ENCODE results near the gene OR13C8. TPM values are rescaled to one million over a fixed set of nuclear protein-coding genes. Genes with fewer than 3 reads are reported as not detected.

The OR13C8 gene, protein sequence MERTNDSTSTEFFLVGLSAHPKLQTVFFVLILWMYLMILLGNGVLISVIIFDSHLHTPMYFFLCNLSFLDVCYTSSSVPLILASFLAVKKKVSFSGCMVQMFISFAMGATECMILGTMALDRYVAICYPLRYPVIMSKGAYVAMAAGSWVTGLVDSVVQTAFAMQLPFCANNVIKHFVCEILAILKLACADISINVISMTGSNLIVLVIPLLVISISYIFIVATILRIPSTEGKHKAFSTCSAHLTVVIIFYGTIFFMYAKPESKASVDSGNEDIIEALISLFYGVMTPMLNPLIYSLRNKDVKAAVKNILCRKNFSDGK
- not detected for total RNA-seq

DNA sequence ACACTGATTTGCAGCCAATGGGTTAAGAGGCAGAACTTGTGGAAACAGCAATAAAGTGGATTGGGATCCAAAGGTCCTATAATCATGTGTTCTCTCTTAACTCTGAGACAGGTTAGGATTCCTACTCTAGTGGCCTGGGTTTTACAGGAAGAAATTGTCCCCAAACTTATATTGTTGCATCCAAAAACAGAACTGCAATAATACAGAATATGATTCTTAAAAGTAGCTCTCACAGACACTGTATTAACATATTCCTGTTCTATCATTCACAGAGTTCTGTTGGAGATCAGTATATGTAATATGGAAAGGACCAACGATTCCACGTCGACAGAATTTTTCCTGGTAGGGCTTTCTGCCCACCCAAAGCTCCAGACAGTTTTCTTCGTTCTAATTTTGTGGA, at the start of gene OR13C8:
Gene OR13C8, plus strand, starts transcription at position 301 of the 400 bp plus-strand sequence. Its CDS starts 0 bp downstream, at position 301.
- TF ChIP-seq, protein P1, sequence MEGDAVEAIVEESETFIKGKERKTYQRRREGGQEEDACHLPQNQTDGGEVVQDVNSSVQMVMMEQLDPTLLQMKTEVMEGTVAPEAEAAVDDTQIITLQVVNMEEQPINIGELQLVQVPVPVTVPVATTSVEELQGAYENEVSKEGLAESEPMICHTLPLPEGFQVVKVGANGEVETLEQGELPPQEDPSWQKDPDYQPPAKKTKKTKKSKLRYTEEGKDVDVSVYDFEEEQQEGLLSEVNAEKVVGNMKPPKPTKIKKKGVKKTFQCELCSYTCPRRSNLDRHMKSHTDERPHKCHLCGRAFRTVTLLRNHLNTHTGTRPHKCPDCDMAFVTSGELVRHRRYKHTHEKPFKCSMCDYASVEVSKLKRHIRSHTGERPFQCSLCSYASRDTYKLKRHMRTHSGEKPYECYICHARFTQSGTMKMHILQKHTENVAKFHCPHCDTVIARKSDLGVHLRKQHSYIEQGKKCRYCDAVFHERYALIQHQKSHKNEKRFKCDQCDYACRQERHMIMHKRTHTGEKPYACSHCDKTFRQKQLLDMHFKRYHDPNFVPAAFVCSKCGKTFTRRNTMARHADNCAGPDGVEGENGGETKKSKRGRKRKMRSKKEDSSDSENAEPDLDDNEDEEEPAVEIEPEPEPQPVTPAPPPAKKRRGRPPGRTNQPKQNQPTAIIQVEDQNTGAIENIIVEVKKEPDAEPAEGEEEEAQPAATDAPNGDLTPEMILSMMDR (IDR thresholded peaks at IDR 0.05; ENCODE audit: low read depth), result no peak

- TF ChIP-seq, protein P1 (IDR thresholded peaks at IDR 0.05; ENCODE audit: low read depth), result no peak
Observed at GRCh38 chr9:104527109-104527508, 41.9 kb upstream of the OR13C8 start, which contains the start of gene OR13C4. Gene OR13C4, minus strand, starts transcription at chr9:104527209. Its CDS starts 0 bp downstream, at chr9:104527209.

- TF ChIP-seq, protein P1 (IDR thresholded peaks at IDR 0.05; ENCODE audit: low read depth), result no peak
Observed at GRCh38 chr9:104536756-104537155, 32.2 kb upstream of the OR13C8 start, which contains the start of gene OR13C3. Gene OR13C3, minus strand, starts transcription at chr9:104536856. Its CDS starts 133 bp downstream, at chr9:104536723.

DNA sequence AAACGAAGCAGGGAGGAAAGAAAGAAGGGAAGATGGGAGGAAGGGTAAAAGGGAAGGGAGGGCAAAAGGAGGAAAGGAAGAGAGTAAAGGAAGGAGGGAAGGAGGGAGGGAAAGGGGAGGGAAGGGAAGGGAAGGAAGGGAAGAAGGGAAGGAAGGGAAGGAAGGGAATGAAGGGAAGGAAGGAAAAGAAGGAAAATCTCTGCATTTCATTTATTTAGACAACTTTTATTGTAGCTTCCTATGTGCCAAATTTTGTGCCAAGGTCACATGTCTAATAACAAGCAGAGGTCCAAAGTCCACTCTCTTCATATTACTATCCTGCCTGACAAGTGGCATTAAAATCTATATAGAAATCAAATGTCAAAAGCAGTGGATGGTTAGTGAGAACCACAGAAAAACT, 29.7 kb upstream of the OR13C8 start:
- TF ChIP-seq, protein P1 (IDR thresholded peaks at IDR 0.05; ENCODE audit: low read depth), result no peak

DNA sequence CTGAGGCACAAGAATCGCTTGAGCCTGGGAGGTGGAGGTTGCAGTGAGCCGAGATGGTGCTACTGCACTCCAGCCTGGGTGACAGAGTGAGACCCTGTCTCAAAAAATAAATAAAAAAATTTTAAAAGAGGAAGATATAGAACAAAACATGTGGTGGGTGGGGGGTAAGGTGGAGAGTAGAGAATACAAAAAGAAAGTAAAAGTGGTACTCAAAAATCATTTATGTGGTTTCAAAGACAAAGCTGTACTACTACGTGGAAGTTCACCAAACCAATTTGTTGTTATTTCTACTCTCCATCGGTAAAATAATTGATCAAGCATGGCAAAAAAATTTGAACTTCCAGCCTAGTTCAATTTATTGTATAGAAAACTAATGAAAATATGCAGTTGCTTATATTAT, 24.3 kb upstream of the OR13C8 start:
- TF ChIP-seq, protein P1 (IDR thresholded peaks at IDR 0.05; ENCODE audit: low read depth), result no peak

DNA sequence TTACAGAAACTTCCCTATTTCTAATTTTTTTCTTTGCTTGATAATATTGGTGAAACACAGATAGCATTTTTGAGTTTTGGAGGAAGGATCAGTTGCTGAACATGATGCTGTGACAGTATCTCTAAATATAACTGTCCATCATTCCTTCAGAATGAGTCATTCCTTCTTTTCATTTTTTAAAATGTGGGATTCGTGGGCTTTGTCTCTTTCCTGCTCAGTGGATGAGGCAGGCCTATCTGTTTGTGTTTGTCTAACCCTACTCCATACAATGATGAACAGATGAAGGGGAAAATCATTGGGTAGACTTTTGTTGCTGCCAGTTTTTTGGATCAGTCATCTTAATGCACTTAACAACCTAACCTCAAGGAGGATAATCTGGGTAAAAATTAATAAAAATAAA, 15.7 kb upstream of the OR13C8 start:
- TF ChIP-seq, protein P1 (IDR thresholded peaks at IDR 0.05; ENCODE audit: low read depth), result no peak

GRCh38 chr9:104555521-104555920, 13.4 kb upstream of the OR13C8 start:
- TF ChIP-seq, protein P1 (IDR thresholded peaks at IDR 0.05; ENCODE audit: low read depth), result no peak
